D721Med (cell line): Measurements from ENCODE around the gene BET1.

Source experiments
- DNase-seq: peaks from one replicate; pipeline ENCODE4 v3.0.0; 2011; ENCODE audit warnings: low spot score; ENCODE audit not compliant: insufficient read length
- FAIRE-seq: peaks from 2 replicates; lab custom pipeline; 2011; peaks lifted over from hg19 to GRCh38; lab: Jason Lieb, UNC
- TF ChIP-seq, protein P1 (sequence below): IDR thresholded peaks from 2 replicates; pipeline ENCODE4 v1.5.1; 2012; ENCODE audit warnings: mild to moderate bottlenecking, control low read depth; ENCODE audit not compliant: insufficient read depth; ENCODE audit errors: missing control alignments

The BET1 gene

DNA sequence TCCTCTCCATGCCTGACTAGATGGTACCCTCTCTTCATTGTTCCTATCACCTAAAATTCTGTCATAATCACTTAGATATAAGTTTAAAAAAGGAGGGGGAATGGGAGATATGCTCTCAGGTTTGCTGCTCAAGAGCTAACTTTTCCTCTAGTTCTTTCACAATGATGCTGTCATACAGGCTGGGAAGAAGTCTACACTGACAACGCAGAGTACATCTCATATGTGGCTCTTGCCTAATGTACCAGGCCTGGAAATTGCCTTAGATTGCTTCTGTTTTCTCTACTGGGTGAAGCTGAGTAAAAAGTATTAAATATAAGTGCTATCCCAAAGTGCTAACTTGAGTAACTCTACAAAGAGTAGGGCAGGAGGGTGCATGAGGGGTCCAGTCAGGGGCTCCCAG is 43.8 kb upstream of the BET1 start:
- no peak for DNase-seq
- TF ChIP-seq, protein P1, sequence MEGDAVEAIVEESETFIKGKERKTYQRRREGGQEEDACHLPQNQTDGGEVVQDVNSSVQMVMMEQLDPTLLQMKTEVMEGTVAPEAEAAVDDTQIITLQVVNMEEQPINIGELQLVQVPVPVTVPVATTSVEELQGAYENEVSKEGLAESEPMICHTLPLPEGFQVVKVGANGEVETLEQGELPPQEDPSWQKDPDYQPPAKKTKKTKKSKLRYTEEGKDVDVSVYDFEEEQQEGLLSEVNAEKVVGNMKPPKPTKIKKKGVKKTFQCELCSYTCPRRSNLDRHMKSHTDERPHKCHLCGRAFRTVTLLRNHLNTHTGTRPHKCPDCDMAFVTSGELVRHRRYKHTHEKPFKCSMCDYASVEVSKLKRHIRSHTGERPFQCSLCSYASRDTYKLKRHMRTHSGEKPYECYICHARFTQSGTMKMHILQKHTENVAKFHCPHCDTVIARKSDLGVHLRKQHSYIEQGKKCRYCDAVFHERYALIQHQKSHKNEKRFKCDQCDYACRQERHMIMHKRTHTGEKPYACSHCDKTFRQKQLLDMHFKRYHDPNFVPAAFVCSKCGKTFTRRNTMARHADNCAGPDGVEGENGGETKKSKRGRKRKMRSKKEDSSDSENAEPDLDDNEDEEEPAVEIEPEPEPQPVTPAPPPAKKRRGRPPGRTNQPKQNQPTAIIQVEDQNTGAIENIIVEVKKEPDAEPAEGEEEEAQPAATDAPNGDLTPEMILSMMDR, result no peak
- FAIRE-seq, result no peak

DNA sequence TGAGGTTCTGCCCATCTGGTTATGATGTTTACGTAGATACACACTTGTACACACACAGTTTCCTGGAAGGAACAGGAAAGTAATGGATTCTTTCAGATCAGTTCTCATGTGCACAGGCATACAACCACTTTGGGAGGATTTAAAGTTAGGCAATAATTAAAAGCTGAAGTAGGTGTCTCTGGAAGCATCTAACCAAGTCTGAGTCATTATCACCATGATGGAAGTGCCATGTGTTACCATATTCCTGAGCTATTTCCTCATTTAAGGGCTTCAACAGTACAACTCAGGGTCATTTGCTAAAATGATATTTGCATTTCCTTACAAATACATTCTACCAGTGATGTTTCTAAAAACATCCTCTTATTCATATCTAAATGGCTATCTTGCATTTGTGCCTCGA is 41.4 kb upstream of the BET1 start:
- TF ChIP-seq, protein P1, result no peak
- no peak for DNase-seq
- no peak for FAIRE-seq

DNA sequence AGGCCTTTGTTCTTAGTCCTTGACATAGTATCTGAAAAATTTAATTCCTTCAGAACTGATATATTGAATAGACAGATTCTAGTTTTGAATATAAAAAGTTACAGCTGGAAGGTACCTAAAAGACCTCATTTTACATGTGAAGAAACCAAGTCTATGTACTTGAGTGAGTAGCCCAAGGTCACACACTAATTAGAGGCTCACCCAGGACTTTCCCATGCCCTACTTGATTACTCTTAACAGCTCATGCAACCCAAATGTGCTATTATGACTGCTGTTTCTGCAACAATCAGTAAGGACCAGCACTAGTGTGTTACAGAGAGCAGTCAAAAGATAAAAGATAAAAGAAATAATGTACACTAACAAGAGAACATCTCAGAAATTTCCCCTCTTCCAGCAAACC is 40.7 kb upstream of the BET1 start:
- DNase-seq (no peak), FAIRE-seq (no peak)
- TF ChIP-seq, protein P1, result no peak

DNA sequence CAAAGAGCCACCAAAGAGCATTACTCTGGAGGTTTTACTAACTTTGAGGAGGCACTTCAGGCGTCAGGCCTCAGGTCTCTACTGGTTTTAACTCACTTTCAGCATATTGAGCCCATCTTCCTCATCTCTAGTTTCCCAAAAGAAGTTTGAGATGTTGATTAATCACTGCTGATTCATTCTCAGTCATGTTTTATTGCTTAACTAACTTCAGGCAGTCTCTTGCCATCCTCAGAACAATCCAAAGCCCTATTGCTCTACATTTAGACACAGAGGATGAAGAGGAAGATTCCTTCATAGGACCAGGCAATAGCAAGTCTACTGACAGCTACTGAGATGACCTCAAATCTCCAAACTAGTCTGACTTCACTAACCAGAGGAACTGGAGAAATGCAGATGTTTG is 39.1 kb upstream of the BET1 start:
- no peak for DNase-seq

DNA sequence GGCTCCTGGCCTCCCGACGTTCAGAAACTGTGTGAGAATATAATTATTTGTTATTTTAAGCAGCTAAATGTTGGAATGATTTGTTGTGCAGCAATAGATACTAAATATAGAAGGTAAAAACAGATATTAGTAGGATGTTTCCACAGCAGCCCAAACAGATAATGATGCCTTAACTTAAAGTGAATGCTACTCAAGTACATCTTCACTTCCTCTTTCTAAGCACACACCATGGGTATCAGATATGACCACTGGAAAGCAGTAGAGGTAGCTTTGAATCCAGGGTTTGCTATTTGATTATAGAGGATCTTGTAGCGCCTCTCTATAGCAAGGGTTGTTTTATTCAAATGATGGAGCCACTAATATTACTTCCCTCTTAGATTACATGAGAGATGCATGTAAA is 38.2 kb upstream of the BET1 start:
- no peak for FAIRE-seq
- no peak for DNase-seq
- TF ChIP-seq, protein P1, result no peak

More for the DNA sequence above, 39.1 kb upstream of the BET1 start:
- FAIRE-seq, result no peak
- TF ChIP-seq, protein P1, result no peak

DNA sequence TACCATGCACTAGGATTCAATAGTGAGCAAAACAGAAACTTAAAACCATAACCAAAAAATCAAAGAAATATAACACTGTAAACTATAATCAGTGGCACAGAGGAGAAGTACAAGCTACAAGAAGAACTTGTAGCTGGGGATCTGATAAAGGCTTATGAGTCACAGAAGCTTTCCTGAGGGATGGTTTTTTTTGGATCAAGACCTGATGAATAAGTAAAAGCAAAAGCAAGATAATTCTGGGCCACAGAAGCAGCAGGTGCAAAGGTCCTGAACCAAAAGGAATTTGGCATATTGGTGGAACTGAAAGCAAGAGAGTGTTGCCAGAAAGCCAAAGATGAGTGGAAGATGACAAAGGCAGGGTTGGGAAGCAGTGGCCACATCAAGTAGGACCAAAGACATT is 37.4 kb upstream of the BET1 start:
- TF ChIP-seq, protein P1, result no peak
- no peak for FAIRE-seq
- DNase-seq, result no peak

DNA sequence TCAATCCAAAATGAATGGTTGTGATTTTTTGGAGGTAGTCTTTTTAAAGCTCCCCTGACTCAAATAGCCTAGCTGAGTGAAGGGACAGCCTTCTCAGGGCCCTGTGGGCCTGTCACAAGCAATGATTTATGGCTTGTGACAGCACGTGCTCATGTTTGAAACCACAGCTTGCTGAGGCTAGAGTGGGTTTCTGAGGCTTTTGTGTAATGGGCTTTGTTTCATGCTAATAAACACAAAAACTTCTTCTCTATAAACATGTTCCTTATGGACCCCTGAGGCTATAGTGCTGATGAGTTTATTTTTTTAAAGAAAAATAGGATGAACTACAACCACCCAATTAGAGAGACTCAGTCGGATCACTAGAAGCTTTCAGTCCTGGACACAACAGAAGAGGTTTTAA is 36.1 kb upstream of the BET1 start:
- no peak for FAIRE-seq
- no peak for DNase-seq

More for the DNA sequence above, 36.1 kb upstream of the BET1 start:
- TF ChIP-seq, protein P1, result no peak
